ENCODE results near the gene DNAJC4. TPM values are rescaled to one million over a fixed set of nuclear protein-coding genes. Genes with fewer than 3 reads are reported as not detected.
A peak's percentile ranks its signal among the peaks of the same experiment; 100 is the strongest.

The DNAJC4 gene
- total and polyA plus RNA-seq, 7 donors = 25.7 to 68.1 (median 29.6) TPM

DNA sequence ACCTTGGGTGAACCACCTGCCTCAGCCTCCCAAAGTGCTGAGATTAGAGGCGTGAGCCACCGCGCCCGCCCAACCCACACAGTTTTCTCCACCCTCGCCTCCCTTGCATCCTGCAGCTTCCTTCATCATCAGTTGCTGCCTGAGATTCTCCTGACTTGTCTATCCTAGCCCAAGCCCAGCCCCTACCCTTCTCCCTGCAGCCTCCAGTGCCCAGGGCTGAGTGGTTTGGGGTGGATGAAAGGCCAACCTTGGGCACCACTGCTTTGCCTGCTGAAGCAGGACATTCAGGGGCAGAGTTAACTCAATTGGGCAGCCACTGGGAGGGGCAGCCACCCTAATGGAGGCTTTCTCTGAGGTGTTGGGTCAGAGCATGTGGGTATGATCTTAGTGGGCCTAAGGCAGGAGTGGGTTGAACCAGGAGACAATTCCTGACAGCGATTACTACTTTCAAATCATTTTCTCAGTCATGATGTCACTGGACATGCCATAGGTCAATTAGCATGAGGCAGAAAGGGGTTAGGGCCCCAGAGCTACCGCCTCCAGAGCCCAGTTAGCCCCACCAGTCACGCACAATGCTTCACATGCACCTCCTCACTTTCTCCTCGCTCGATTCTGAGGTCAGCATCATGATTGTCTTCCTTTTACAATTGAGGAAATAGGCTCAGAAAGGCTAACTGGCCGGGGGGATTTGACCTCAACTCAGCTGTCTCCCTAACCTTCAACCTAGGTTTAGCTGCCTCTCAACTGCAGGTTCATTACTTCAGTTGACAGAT, 9.5 kb downstream of the DNAJC4 start:
- Histone ChIP-seq H3K36me3 (peaks cover 0 to 40% (median 5%) of the 10 kb centered on the region in 4 donors), H3K27ac (peak overlapping the region; percentile 93 to 99 (median 98)), H3K4me1 (peaks cover 0 to 53% (median 38%) of the 10 kb centered on the region in 4 donors), H3K27me3 (no peaks in the 10 kb centered on the region), H3K9me3 (no peaks in the 10 kb centered on the region), H3K4me3 (peak overlapping the region; percentile 62 to 97 (median 89))
- TF ChIP-seq EP300 (IDR thresholded peaks at IDR 0.05) (no peak), POLR2A (IDR thresholded peaks at IDR 0.05) (no peak), POLR2AphosphoS5 (IDR thresholded peaks at IDR 0.05) (no peak)
- TF ChIP-seq, protein P1, sequence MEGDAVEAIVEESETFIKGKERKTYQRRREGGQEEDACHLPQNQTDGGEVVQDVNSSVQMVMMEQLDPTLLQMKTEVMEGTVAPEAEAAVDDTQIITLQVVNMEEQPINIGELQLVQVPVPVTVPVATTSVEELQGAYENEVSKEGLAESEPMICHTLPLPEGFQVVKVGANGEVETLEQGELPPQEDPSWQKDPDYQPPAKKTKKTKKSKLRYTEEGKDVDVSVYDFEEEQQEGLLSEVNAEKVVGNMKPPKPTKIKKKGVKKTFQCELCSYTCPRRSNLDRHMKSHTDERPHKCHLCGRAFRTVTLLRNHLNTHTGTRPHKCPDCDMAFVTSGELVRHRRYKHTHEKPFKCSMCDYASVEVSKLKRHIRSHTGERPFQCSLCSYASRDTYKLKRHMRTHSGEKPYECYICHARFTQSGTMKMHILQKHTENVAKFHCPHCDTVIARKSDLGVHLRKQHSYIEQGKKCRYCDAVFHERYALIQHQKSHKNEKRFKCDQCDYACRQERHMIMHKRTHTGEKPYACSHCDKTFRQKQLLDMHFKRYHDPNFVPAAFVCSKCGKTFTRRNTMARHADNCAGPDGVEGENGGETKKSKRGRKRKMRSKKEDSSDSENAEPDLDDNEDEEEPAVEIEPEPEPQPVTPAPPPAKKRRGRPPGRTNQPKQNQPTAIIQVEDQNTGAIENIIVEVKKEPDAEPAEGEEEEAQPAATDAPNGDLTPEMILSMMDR (IDR thresholded peaks at IDR 0.05) = no peak
- intact Hi-C loops (cut with DNase I) = no loop called here
- DNase-seq = no peak
- WGBS, 2 donors = 48 to 64% methylated on average over 11 of the region's 11 CpGs

DNA sequence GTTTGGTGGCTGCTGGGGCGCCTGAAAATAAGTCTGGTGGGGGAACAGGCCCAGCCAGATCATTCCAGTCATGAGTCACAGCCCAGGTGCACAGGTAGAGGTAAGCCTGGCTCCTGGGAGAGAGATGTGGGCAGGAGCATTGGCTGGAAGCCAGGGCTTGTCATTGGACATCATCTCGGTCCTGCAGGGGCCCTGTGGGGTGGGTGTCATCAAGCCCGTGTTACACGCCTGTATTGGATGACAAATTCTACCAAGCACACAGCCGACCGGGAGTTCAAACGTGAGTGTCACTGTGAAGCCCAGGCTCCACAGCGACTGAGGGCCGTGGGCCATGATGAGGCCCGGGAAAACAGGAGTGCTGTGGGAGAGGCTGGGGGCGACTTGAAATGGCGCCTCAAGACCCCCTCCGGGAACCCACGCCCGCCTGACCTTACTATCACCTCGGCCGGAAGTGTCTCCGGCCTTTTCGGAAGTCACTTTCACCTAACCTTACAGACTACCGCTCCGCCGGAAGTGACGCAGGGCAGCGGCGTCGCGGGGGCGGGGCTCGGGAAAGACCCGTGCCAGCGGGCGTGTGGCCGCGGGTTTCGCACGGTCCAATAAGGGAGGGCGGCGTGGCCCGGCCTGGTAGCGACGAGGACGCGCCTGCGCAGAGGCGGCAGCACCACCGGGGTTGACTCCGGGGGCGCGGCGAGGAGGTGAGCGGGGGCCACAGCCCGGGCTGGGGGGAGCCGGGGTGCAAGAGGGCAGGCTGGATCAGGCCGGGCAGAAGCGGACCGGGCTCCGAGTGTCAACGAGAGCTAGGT, 10.3 kb downstream of the DNAJC4 start, which contains the start of gene FKBP2:
TSS of gene FKBP2 (plus strand) at position 661 of the 806 bp plus-strand sequence. CDS start 1,293 bp downstream, outside the sequence.
- intact Hi-C loops (cut with DNase I) = no loop called here
- H3K4me3 ChIP-seq = peak within 1 kb of the TSS; percentile 85 to 97 (median 94)
- no peaks in the 10 kb centered on the region for H3K27me3 ChIP-seq
- H3K9me3 ChIP-seq = no peaks in the 10 kb centered on the region
- peak within 1 kb of the TSS; percentile 93 to 99 (median 98) for H3K27ac ChIP-seq
- TF ChIP-seq EP300 (IDR thresholded peaks at IDR 0.05) (peak in 2 of 4 donors; percentile 33 to 79), POLR2A (IDR thresholded peaks at IDR 0.05) (peak; percentile 78 to 87), POLR2AphosphoS5 (IDR thresholded peaks at IDR 0.05) (peak; percentile 95 to 98 (median 97))
- TF ChIP-seq, protein P1 (IDR thresholded peaks at IDR 0.05) = no peak
- WGBS, 2 donors = 1% methylated on average over 58 of the region's 58 CpGs
- peaks cover 0 to 40% (median 5%) of the 10 kb centered on the region in 4 donors for H3K36me3 ChIP-seq
- peaks cover 0 to 53% (median 39%) of the 10 kb centered on the region in 4 donors for H3K4me1 ChIP-seq
- peak; percentile 99 for DNase-seq

DNA sequence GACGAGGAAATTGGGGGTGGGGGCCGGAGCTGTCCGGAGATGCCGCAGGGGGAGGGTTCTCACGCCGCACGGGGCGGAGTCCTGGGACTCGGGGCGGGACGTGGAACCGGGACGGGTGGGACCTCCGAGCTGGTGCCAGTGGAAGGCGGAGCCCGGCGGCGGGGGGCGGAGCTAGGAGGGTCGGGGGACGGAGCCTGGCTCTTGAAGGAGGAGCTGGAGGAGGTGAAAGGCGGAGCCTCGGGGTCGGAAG, 10.8 kb downstream of the DNAJC4 start:
- WGBS, 2 donors = 0 to 1% methylated on average over 24 of the region's 24 CpGs
- H3K27ac ChIP-seq = peak overlapping the region; percentile 93 to 99 (median 98)
- H3K4me3 ChIP-seq = peak overlapping the region; percentile 62 to 97 (median 89)
- DNase-seq = peak; percentile 100
- intact Hi-C loops (cut with DNase I) = no loop called here
- no peaks in the 10 kb centered on the region for H3K9me3 ChIP-seq
- TF ChIP-seq, protein P1 (IDR thresholded peaks at IDR 0.05) = no peak
- TF ChIP-seq POLR2A (IDR thresholded peaks at IDR 0.05) = no peak
- no peak for TF ChIP-seq POLR2AphosphoS5 (IDR thresholded peaks at IDR 0.05)
- TF ChIP-seq EP300 (IDR thresholded peaks at IDR 0.05) = no peak
- peaks cover 0 to 40% (median 5%) of the 10 kb centered on the region in 4 donors for H3K36me3 ChIP-seq
- peaks cover 0 to 53% (median 38%) of the 10 kb centered on the region in 4 donors for H3K4me1 ChIP-seq
- no peaks in the 10 kb centered on the region for H3K27me3 ChIP-seq

DNA sequence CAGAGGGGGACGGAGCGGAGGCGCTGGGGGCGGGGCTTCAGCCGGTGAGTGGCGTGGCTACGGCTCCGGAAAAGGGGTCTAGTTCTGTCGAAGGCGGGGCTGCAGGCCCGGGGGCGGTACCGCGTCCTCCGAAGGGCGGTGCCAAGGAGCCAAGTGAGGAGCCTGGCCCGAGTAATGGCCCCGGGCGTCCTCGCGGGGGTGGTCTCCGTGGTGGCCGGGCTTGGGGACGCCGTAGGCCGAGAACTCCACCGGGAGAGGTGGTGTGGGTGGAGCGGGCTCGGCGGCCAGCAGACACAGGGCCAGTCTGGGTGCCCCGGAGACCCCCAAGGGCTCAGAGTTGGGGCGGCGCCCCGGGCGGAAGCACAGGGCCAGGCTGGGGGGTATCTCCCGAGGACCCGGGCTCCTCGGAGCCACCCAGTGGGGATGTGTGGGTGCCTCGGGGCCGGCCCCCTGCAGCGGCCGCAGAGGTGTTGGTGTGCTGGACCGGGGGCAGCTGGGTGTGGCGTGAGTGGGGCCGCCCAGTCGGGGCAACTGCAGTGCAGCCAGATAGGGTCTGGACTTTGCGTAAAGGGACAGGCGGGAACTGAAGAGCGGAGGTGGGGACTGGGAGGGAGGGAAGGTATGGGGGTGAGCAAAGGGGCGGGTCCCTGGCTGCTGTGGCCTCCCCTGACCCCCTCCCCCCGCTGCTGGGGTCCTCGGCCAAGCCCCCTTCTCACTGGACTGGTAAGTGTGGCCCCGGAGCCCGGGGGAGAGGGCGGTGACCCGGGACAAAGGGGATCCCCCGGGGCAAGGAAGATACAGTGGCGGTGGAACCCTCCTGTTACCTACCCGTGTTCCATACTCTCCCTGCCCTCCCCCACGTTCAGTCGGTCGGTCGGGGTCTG, 11.4 kb downstream of the DNAJC4 start:
- H3K27ac ChIP-seq = peak overlapping the region; percentile 93 to 99 (median 98)
- H3K36me3 ChIP-seq = peaks cover 0 to 37% (median 5%) of the 10 kb centered on the region in 4 donors
- H3K4me3 ChIP-seq = peak overlapping the region; percentile 85 to 97 (median 94)
- peaks cover 0 to 54% (median 38%) of the 10 kb centered on the region in 4 donors for H3K4me1 ChIP-seq
- peak; percentile 86 for DNase-seq
- no peaks in the 10 kb centered on the region for H3K27me3 ChIP-seq
- intact Hi-C loops (cut with DNase I) = no loop called here
- TF ChIP-seq EP300 (IDR thresholded peaks at IDR 0.05) = no peak
- TF ChIP-seq POLR2A (IDR thresholded peaks at IDR 0.05) = peak; percentile 29 to 91
- peak; percentile 83 to 91 (median 85) for TF ChIP-seq POLR2AphosphoS5 (IDR thresholded peaks at IDR 0.05)
- WGBS, 2 donors = 0 to 1% methylated on average over 63 of the region's 63 CpGs
- no peaks in the 10 kb centered on the region for H3K9me3 ChIP-seq

Measured in sigmoid colon (tissue), 7 donors.